Activated CD4-positive, CD25-positive, alpha-beta regulatory T cell (primary cell): ENCODE results near the gene SRL.
"Not testable (repeated sequence)": the region's sequence is repeated elsewhere in the genome, so short reads cannot be mapped to it uniquely, and the experiment has no call there.

ENCODE experiments used
- DNase-seq, 4 experiments: peaks; one replicate each; lab custom pipeline; 2025; lab: John Stamatoyannopoulos, UW

Gene SRL

DNA sequence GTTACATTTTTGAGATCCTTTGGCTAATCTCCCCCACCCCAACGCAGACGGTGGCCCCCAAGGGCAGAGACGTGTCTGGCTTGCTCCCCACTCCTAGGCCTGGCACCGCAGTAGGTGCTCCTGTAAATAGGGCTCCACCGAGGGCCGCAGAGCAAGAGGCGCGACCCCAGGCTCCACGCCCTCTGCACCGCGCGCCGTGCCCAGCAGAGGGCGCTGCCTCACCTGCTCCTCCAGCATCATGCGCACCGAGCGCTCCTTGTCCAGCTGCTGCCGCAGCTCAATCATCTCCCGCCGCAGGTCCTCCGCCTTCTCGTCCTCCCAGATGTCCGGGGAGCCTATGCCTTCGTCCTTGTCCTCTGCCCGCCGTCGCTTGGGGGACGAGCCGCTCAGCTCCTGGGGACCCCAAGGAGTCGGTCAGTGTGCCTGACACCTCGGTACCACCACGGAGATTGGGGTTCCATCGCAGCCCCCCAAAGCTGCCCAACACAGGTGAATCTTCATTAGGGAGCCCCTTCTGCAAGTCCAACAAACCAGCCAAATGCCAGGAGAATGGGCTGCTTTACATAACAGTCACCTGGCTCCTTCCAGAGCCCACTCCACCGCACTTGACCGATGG lies 19.8 kb upstream of the SRL start:
- peak in 1 of 4 experiments; percentile 13 for DNase-seq

DNA sequence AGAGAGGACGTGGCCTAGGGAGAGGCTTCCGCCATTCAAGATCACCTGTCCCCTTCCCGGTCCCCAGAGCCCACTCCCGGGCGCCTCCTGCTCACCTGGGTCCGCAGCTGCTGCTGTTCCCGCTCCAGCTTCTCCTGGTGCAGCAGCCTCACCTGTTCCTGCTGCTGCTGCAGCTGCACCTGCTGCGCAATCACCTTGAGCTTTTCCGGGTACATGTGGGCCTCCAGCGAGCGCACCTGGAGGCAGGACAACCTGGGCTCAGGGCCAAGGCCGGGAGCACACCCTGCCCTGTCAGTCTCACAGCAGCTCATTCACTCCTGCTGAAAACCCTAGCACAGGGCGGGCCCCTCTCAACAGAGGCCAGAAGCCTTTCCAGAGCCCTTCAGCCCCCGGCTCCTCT lies 18.5 kb upstream of the SRL start:
- no peak for DNase-seq

DNA sequence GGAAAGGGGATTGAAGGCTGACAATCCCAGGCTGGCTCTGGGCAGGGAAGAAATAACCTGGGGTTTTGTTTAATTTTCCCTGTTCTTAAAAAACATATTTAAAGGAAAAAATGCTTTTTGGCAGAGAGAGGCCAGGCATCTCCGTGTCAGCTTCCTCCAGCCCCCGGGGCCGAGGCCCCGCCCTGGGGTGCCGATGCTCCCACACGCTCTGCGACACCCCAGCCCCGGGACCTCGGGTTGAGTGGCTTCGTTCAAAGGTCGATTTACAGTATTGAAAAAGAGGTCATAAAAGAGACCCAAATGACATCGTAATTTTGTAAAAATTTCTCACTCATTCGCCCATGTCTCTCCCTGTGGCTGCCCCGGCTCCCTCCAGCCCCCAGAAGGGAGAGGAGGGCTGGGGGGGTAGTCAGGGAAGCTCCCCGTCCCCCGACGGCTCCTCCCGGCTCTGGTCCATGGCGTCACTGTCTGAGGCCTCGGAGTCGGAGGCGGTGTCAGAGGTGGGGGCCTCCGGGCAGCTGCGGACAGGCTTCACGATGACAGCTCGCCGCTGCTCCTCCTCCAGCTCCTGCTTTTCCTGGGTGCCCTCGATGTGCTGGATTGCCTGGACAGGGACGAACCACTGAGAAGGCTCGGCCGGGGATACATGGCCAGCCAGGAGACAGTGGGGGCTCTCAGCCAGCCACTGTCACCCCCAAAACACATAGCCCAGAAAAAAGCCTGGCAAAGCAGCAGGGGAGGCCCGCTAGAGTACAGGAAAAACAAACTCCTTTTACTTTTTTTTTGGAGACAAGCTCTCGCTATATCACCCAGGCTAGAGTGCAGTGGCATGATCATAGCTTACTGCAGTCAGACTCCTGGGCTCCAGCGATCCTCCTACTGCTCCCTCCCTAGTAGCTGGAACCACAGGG lies 16.0 kb upstream of the SRL start:
- DNase-seq, result no peak

DNA sequence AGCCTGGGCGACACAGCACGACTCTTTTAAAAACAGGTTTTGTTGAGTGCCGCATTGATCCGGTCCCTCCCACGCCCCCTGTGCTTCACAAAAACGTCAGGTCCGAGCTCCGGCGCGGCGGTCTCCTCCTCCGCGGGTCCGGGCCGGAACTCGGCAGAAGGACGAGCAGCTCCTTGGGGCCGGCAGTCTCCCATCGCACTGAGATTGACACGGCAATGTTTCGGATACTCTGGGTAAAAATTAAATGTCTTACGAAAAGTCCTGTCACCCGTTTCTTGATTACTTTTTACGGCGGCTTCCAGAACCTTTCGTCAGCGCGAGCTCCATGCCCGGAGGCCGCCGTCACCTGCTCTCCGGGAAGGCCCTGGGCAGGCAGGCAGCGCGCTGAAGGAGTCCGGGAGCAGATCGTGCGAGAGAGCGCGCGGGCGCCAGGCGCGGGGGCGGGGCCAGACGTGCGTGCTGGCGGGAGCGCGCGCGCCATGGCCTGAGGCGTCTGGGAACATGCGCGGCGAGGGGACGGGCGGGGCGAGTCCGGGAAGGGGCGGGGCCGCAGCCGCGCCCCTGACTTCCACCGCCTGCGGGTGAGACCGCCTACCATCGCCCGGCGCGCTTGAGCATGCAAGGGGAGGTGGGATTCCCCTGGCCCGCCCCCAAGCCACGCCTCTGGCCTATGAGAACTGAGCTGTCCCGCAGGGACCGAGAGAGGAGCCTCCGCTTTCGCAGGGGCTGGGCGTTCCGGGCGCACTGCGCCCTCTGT lies 11.7 kb upstream of the SRL start:
- peak; percentile 98 to 99 (median 99) for DNase-seq

DNA sequence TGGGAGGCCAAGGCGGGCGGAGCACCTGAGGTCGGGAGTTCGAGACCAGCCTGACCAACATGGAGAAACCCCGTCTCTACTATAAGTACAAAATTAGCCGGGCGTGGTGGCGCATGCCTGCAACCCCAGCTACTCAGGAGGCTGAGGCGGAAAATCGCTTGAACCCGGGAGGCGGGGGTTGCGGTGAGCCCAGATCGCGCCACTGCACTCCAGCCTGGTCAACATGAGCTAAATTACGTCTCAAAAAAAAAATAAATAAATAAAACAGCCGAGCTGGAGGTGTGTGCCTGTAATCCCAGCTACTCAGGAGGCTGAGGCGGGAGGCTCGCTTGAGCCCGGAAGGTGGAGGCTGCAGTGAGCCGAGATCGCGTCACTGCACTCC lies 11.1 kb upstream of the SRL start:
- DNase-seq, result not testable (repeated sequence)

DNA sequence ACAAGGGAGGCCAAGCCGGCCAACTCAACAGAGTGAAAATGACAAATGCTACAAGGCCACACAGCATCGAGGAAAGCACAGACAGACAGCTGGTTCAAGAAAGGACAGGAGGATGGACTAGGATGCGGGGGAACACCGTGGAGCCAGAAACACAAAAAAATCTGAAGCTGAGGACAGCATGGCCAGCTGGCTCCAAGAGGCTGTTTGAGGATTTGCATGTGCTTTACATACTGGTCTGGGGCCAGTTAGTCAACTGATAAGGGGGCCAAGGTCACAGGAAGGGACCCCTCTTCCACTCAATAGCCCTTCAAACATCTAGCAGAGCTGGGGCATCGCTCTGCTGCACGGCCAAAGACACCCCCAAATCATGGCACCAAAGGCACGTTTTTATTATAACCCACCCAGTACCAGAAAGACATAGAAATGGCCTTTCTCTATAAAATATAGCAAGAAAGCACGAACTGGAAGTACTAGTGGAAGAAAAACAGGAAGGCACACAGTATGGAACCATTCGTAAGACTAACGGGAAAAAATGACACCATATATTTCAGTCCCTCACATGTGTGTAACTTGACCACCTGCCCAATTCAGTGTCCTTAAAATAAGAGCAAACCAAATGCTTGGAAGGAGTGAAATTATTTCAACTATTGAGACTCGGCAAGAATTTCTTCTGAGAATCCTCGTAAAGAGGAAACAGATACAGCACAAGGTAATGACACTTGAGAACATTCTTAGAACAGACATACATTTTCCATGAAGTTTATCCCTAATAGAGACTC lies 7.8 kb upstream of the SRL start:
- no peak for DNase-seq

DNA sequence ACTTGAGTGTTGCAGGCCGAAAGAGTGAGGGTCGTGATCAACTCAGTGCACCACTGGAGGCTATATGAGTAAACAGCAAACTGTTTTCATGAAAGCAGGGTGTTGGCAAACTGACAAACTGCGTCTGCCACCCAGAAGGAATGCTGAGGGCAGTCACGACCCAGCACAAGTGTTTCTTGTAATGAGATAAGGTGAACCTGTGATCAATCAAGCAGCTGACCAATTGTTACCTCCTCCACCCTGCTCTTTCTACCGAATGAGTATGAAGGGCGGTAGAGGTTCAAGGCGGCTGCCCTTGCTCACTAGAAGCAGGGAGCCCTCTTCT lies 5.5 kb upstream of the SRL start:
- DNase-seq, result no peak

DNA sequence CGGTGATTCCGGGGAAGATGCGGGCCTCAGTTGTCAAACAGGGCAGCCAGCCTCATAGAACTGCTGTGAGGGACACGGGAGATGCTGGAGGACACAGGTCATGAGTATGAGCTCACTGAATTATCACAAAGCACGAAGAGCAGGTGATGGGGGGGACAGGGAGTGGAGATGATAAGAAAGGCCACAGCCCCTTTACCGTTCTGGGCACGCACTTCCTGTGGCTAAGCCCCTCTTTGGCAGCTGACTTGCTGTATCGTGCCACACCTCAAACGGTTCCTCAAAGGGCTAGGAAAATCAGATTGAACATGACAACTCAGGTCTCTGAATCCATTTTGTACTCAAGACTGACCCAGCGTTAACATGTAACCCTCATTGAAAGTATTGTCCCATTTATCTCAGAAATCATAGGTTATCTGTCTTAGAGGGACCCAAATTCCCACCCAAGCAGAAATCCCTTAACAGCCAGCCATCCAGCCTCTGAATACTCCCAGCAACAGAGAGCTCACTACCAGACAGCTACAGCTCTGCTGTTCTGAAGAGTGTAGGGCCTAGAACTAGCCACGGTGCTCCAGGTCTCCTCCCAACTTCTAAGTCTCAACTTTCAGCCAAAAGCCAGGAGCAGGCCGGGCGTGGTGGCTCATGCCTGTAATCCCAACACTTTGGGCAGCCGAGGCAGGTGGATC lies 5.0 kb upstream of the SRL start:
- no peak for DNase-seq

DNA sequence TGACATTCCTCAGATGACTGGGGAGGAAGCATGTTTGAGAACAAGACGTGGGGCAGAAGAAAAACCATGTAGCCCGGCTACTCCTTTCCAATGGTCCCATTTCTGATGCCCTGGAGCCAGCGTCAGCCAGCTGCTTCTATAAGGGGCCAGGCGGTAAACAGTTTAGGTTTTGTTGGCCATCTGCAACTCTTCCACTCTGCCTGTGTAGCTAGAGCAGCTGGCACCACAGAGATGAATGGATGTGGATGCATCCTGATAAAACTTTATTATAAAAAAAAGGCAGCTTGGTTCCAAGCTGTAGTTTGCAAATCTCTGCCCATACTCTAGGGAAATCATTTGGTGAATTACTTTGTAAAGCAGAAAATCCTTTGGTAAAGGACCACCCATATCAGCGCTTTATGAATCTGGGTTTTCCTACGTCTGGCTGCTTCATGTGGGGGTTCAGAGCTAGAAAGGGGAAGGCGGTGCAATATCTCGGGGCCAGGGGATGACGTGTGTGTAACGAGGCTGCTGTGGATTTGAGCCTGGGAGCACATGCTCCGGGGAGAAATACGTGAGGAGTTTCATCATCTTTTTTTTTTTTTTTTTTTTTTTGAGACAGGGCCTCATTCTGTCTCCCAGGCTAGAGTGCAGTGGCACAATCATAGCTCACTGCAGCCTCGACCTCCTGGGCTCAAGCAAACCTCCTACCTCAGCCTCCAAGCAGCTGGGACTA lies 3.4 kb upstream of the SRL start:
- no peak for DNase-seq

DNA sequence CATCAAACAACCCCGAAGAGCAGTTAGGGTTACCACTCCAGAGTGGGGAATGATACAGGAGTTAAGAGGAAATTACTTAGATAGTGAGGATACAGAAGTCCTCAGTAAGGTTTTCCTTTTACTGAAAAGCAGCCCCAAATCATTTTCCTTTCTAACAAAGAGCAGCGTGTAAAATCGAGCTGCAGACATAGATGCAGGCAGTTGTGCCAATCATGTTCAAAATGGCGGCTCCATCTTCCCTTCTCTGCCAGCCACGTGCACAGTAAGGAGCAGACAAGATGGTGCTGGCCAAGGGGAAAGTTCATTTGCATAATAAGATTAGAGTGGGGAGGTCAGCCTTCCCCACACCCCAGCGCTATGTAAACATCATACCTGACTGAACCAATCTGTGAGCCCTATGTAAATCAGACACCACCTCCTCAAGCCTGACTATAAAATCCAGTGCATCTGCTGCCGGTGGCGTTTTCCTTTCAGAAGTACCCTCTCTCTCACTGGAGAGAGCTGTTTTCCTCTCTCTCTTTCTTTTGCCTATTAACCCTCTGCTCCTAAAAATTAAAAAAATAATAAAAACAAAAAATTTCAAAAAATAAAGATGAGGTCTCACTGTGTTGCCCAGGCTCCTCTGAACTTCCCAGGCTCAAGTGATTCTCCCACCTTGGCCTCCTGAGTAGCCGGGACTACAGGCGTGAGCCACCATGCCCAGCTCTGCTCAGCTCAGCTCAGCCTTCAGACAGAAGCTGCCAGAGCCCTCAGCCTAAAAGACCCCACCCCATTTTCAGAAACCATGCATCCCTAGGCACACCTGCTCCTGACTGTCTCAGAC lies 2.6 kb upstream of the SRL start:
- no peak for DNase-seq

DNA sequence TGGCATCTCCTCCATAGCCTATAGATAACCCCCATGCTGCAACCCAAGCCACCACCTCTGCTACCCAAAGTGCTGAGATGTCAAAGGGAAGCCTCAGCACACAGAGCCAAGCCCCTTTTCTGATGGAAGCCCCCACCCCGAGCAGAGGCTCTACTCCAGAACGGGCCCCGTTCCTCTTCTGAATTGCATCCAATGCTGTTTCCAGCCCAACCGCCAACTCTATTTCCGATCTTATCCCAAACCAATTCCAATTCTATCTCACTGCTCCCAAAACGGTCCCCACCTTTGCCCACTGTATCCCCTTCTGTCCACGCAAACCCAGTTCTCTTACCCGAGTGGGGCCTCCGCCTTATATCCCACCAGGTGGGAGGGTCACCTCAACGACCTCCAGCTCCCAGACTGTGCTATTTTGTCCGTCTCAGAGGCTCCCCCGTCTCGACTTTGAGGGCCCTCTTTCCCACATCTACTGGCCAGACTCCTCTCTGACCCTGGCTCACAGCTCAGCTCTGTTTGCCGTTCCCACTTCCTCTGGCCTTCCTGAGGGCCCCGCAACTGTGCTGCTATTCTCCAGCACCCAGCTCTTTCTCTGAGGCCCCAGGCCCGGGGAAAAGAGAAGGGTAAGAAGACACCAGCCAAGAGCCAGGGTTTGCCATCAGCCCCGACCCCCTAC lies 487 bp downstream of the SRL start:
- no peak for DNase-seq

DNA sequence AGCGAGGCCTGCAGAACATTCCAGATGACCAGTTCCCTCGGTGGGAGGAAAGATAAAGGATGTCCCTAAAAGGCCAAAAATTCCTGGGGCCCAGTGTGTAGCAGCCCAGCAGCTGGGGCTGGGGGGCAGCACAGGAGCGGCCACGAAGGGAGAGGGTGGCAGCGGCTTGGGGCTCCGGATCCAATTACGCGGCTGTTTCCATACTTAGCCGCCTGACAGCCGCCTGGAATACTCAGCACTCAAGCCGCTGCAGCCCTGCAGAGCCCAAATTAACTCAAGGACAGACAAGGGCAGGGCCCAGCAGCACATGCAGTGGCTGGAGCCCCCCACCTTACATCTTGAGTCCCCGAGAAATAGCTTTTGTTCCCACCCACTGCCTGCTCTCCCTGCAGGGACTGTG lies 1.3 kb downstream of the SRL start:
- DNase-seq, result no peak

DNA sequence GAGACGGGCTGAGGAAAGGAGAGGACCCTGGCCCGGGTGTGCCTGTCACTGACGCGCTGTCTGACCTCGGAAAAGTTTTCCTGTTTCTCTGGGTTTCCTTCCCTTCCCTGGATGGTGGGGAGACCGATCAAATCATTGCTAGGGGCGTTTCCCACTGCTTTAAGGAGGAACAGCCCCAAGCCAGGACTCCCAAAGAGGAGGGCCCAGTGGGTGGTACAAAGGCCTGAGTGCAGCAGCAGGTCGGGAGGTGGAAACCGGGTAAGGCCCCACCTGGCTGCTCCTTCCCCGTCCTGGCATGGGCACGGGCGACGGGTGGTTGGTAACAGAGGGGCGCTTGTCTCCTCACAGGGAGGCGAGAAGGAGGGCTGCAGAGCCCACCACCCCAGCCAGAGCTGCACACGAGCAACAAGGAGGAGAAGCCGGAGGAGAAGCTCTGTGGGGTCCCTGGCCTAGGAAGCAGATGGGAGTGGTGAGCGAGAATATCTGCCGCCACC lies 2.2 kb downstream of the SRL start:
- DNase-seq, result no peak

DNA sequence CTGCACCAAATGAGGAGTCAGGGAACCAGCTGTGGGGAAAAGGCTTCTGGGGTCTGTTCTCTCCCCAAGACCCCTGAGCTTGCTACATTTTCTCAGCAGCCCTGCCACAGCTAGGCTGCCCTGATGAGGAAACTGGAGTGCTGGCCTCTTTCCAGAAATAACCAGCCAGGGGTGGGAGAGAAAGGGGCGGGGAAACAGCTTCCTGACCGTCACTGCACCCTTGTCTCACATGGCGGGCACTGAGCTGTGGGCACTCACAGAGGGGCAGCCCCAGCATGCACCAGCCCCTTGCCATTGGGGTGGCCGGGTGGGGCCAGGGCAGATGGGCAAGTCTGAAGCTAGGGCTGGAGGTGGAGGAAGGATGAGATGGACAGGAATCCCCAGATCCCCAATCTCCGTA lies 2.9 kb downstream of the SRL start:
- DNase-seq, result no peak

DNA sequence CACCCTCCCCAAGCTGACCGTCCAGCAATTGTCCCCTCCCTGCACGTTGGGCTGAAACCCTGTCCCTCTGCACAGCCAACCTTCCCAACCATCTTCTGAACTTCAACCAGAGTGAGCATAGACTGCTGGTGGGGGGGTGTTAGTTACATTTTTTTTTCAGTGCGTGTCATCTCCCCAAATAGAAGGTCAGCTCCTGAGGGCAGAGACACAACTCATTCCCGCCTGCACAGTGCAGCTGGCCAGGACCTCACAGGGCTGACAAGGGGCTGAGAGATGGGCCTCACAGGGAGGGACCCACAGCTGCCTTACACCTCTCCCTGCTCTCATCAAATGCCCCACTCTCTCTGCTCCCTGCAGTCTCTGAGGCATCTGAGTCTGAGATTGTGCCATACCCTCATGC lies 8.4 kb downstream of the SRL start:
- no peak for DNase-seq

DNA sequence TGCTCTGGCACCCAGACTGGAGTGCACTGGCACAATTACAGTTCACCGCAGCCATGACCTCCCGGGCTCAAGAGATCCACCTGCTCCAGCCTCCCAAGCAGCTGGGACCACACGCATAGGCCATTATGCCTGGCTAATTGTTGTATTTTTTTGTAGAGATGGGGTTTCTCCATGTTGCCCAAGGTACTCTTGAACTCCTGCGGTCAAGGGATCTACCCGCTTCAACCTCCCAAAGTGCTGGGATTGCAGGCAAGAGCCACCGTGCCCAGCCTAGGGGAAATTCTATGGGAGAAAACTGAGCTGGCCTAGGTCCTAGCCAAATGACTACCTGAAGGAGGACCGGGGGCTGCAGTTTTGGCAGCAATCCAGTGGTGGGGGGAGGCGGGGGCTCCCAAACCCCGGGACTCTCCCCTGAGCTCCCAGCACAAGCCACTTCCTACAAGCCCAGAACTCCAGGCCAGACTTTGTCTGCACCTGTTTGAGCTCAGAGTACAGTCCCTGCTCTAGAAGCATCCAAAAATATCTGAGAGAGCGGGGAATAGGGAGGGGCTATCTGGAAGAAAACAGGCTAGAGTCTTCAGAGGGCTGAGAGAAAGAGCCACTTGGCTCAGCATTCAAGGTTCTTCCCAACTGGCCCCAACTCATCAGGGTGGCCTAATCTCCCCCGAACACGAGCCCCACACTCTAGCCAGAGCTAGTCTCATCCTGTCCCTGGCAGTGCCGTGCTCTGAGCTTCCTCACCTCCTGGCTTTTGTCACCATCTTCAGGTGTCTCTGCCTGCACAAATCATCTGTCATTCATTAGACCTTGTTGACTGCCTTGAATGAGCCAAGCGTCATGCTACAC lies 9.1 kb downstream of the SRL start:
- no peak for DNase-seq

DNA sequence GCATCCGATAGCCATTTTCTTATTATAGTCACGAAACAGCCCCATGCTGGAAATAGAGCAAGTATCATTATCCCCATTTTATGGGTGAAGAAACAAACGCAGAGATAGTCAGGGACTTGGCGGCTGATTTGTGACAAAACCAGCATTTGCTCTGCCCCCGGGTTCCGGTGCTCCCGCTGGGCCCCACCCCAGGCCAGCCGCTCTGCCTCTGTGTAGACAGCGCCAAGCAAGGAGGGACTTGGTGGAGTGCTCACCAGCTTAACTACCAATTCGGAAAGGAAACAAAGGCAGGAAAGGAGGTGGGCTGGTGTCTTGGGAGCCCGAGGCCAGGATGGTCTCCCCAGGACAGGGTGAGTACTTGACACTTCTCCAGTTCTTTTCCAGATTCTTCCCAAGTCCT lies 10.0 kb downstream of the SRL start:
- no peak for DNase-seq

DNA sequence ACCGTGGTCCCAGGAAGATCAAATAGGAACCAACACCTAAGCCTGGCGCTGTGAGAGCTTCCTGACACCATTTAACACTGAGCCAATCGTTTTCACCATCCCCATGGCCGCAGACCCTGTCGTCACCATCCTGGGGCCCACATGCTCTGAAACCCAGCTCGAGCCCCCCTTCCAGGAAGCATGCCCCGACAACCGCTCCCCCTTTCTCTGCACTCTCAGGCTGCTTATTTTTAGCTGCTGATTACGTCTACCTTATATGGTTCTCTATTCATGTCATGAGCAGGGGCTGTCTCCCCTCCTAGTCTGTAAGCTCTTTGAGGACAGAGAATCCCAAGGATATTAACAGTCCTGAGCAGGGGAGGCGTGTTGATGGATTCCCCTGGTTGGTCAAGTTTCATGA lies 10.5 kb downstream of the SRL start:
- no peak for DNase-seq

DNA sequence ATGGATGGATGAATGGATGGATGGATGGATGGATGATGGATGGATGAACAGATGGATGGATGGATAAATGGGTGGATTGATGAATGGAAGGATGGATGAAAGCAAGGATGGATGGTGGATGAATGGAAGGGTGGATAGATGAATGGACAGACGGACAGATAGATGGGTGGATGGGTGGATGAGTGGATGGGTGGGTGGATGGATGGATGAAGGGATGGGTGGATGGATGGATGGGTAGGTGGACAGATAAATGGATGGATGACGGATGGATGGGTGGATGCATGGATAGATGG lies 14.9 kb downstream of the SRL start:
- no peak for DNase-seq
